Measurements from ENCODE around the gene ACO1.

The ACO1 gene

DNA sequence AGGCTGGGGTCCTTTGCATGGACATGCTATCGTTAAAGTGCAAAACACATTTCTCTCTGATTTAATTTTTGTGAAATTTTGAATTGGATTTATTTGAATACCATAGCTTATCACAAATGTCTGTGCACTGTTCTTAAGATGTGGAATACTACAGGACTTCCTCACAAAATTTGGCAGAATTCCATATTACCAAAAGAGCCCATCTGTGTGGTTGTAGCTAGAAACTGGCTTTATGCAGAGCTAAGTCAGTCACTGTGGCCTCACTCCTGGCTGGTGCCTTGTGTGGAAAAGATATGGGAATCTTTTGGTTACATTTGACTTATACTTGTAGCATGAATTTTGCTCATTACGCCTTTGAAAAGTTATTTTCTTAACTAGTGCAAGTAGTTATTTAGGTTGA lies 35.5 kb downstream of the ACO1 start:
- DNase-seq (ENCODE audit: low read depth), result peak; percentile 43

DNA sequence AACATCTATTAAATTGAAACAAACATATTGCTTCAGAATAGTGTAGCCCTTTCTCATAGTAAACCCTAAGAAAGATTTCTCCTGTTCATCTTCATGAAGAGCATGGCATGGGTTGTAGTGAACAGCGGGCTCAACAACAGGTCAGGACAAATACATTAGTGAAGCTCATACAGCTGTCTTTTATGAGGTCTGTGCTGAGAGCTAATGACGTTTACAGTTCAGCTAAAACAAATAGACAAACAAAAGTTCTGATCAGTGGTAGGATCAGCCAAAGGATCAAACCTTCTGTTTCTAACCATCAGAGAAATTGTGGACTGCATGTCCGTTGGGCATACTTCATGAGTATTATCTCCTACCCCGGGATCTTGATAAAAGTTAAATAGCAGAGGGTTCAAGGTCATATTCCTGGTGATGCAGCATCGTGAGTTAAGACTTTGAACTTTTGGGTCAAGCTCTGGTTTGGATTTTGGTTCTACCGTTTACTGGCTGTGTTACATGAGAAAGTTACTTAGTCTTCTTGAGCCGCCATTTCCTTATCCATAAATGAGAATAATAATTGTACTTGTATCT lies 37.9 kb downstream of the ACO1 start:
- no peak for DNase-seq (ENCODE audit: low read depth)

DNA sequence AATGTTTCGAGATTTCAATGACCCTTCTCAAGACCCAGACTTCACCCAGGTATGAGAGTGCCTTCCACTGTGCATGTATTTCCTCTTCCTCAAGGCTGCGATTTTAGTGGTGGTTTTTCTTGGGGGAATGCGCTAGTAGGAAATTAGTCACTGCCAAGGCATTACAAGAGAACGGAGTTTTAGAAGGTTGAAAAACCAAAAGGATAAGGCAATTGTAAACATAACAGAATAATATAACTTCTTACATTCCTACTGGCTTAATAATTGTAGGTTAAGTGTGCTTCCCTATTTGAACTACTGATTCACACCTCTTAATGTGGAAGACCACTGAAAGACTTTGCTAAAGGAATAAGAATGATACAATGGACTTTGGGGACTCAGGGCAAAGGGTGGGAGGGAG lies 38.9 kb downstream of the ACO1 start:
- peak; percentile 96 for DNase-seq (ENCODE audit: low read depth)

DNA sequence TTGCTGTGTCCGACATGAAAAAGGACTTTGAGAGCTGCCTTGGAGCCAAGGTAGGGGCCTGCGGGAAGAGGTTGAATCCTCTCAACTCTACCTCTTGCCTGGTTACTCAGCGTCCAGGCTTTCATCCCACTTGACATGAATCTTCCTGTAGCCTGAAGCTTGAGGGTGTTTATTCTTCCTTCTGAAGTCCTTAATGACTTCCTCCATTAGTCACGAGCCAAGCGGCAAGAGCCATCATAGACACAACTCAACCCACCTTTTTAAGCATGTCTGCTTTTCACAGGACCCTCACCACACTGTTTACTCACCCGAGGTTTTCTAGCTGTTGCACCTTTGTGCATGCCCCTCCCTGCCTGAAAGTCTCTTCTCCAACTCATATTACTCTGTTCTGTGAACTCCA lies 40.2 kb downstream of the ACO1 start:
- DNase-seq (ENCODE audit: low read depth), result peak; percentile 55

GRCh38 chr9:32426278-32426939 lies 42.0 kb downstream of the ACO1 start:
- DNase-seq (ENCODE audit: low read depth), result peak; percentile 99

DNA sequence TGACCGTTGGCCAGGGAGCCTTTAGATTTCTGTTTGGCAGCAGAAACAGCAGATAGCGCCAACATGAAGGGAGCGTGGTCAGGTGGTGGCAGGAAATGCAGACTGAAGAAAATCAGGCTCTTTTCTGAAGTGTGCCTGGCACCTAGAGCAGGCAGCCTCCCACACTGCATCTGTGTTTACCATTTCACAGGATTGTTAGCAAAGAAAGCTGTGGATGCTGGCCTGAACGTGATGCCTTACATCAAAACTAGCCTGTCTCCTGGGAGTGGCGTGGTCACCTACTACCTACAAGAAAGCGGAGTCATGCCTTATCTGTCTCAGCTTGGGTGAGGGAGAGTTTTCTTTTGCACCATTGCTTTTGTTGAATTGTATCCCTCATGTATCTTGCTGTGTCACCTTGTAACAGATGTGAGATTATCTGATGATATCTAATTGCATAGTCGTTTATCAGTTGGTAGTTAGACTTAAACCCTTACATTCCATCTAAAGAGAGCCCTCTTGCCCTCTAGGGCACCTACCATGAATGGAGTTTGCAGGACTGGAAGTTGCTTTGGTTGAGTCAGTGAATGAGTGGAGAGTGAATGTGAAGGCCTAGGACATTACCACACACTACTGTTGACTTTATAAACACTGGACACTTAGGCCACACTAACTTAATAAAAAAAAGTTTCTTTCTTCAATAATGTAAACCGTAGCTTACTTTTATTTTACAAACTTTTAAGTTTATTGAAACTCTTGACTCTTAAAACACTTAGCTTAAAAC lies 42.8 kb downstream of the ACO1 start:
- DNase-seq (ENCODE audit: low read depth), result peak; percentile 82

DNA sequence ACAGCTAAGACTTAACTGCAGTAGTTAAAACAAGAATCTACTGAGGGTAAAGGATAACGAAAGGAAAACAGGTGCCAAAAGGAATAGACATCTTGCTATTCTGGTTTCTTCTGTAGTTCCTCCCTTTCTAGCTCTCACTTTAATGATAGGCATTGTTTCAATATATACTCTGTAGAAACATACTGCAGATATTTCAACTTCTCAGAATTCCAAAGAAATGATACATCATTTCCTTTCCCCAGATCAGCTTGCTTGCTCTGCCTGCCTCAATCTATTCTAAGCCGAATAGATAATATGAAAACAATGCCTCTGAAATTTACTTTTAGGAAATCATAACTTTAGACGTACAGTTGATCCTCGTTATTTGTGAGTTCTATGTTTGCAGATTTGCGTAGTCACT lies 46.3 kb downstream of the ACO1 start:
- peak; percentile 80 for DNase-seq (ENCODE audit: low read depth)

DNA sequence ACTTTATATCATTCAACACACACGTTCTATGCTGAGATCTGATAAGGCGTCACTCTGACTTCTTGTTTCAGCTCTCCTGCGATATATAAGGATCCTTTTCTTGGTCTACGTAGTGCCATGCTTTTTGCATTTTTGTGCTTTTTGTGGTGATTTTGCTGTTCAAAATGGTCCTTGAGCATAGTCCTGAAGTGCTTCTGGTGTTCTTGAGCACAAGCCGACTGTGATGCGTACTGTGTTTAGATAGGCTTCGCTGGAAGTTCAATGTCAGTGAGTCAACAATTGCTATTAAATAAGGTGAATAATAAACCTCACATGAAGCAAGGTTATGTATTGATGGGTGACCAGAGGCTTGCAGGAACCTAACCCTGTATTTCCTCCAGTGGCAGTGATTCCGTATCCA lies 46.8 kb downstream of the ACO1 start:
- DNase-seq (ENCODE audit: low read depth), result peak; percentile 82

GRCh38 chr9:32431940-32432555 lies 47.6 kb downstream of the ACO1 start:
- DNase-seq (ENCODE audit: low read depth), result peak; percentile 53

DNA sequence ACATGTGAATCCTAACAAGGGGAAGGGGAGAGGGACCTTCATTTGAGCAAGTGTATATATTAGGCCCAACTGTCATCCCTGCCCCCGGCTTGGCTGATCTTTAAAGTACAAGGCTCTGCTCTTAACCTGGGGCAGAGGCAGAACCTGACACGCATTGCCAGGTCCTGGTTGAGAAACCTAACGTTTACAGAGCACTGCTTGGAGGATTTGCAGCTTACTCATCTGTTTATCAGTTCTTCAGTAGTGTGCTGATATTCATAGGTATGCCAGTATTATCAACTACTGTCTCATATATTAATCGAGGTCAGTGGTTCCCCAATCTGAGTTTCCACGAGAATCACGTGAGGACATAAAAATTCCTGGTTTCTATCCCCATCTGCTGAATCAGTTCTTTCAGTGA lies 50.4 kb downstream of the ACO1 start:
- DNase-seq (ENCODE audit: low read depth), result peak; percentile 83

DNA sequence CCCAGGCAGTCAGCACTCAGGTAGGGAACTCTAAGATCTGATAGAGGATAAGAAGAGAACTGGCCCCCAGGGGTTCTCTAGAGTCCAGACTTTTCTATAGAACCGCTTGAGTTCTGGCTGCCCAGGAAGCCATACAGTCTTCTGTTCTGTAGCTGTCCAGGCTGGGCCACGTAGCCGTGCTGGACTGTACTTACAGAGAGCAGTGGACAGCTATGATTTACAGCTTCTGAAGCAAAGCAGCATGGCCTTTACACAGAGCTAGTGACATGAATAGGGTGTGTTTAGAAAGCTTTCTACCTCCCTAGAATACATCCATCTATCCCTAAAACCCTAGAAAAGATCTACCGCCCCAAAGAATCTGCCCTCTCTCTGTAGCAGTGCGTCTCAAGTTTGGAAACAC lies 57.2 kb downstream of the ACO1 start:
- DNase-seq (ENCODE audit: low read depth), result no peak

DNA sequence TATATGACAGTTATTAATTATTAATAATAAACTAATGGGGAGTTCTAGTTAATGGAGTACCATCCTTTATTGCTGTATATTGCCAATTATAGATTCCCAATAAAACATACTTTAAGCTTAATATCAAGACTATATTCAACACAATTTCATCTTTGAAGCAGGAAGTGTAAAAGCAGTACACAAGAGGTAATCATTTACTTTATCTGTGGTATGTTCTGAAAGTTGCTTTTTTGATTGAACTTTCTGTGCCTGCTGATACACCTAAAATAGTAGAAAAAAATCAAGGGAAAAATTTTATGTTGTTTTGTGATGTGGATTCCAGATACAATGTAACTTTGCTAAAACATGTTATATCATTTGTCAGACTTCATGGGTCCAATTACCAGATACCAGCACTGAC lies 58.0 kb downstream of the ACO1 start:
- DNase-seq (ENCODE audit: low read depth), result no peak

GRCh38 chr9:32449969-32450368 lies 65.5 kb downstream of the ACO1 start:
- no peak for DNase-seq (ENCODE audit: low read depth)

DNA sequence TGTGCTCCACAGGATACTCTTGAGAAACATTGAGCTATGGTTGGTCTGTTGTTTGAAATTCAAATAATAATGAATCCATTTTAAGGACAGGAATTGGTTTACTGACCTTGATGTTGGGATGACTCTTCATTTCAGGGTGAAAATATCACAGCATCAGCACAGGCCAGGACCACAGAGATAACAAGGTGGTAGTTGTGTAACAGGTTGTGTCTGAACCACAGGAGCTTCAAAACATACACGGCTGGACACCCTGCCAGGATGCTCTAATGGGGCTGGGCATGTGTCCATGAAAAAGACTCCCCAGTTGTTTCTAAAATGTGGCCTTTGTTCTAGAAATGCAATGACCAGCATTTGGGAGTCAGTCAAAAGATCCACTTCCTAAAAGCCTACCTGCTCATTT lies 69.8 kb downstream of the ACO1 start:
- peak; percentile 31 for DNase-seq (ENCODE audit: low read depth)

- no peak for DNase-seq (ENCODE audit: low read depth)
Measured at GRCh38 chr9:32455738-32456137, 71.3 kb downstream of the ACO1 start.

- DNase-seq (ENCODE audit: low read depth), result no peak
Measured at GRCh38 chr9:32456564-32456963, 72.1 kb downstream of the ACO1 start.

- no peak for DNase-seq (ENCODE audit: low read depth)
Measured at GRCh38 chr9:32463500-32464293, 79.3 kb downstream of the ACO1 start.

- DNase-seq (ENCODE audit: low read depth), result no peak
Measured at GRCh38 chr9:32468740-32469139, 84.3 kb downstream of the ACO1 start.

DNA sequence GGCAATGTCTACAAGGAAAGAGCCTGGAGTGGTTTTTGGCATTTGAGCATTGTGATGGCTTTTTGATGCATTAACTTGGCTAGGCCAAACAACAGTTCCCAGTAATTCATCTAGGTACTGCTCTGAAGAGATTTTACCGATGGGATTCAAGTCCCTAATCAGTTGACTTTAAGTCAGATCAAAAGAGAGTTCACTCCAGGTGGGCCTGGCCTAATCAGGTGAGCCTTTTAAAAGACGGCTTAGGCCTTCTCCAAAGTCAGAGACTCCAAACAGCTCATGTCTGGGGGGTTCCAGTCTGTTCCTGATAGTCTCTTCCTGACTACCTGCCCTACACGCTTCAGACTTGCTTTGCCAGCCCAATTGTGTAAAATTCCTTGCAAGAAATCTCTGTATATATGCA lies 87.9 kb downstream of the ACO1 start:
- no peak for DNase-seq (ENCODE audit: low read depth)

DNA sequence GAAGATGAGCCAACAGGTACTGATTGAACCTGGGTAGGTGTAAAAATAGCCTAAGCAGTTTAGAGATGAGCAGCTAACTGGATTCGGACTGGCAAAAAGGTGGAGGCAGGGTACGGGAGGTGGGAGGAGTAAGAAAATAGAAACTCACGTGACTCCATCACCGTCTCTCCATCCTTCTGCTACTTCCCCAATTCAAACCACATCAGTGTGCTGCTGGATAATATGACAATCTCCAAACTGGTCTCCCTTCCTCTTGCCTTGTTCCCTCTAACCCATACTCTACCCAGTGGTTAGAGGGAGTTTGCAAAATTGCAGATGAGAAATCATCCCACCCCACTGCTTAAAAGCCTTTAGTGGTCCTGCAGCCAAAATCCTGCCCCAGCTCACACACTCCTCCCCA lies 98.9 kb downstream of the ACO1 start:
- DNase-seq (ENCODE audit: low read depth), result no peak

DNA sequence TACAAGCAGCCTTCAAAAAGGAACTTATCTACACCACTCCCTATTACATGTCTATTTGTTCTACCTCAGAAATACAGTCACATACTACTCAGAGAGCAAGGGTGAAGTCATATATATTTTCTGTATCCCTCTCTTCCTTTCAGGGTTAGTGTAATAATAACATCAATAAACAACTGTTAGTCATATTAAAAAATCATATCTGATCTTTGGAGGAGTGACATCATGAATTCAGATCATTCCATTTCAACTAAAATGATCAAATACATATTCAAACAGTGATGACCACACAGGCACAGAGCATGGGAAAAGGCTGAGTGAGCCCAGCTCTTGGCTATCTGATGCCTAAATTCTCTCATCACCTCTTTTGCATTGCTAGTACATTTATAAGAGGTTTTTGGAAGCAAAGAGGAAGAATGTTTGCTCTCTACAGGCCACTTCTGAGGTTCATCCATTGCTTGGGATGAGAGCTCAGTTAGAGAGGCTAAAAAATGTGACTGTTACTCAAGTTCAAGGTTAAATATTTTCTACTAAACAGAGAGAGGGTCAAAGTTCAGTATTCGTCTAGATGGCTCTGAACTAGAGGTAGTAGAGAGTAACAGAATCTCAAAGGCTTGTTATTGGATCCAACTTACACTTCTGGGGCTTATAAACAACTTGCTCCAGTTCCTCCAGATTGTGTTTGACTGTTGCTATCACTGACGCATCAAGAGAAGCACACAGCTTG lies 102.6 kb downstream of the ACO1 start:
- peak; percentile 84 for DNase-seq (ENCODE audit: low read depth)

GRCh38 chr9:32487981-32488380 lies 103.5 kb downstream of the ACO1 start:
- peak; percentile 82 for DNase-seq (ENCODE audit: low read depth)
